ENCODE measurements around the gene CFAP47. TPM values are rescaled to one million over a fixed set of nuclear protein-coding genes. Genes with fewer than 3 reads are reported as not detected.
"Not testable (repeated sequence)": the region's sequence is repeated elsewhere in the genome, so short reads cannot be mapped to it uniquely, and the experiment has no call there.

The CFAP47 gene
- total RNA-seq, 1 experiment from 2014 or later = 1.8 TPM

DNA sequence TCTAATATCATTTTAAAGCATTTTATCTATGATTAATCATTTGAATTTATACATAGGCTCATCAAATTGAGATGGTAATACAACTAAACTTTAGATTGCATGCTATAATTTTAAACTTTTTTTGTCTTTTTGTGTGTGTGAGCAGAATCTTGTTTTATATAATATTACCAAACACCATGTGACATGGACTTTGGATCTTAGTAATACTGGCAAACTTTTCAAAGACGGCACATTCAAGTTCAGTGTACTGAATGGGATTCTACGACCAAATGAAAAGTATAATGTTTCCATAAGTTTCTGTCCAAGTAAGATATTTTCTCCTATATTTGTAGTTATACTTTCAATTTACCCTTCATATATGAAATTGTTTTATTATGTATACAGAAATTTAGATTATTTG is 116.0 kb downstream of the CFAP47 start:
- TF ChIP-seq, protein P1, sequence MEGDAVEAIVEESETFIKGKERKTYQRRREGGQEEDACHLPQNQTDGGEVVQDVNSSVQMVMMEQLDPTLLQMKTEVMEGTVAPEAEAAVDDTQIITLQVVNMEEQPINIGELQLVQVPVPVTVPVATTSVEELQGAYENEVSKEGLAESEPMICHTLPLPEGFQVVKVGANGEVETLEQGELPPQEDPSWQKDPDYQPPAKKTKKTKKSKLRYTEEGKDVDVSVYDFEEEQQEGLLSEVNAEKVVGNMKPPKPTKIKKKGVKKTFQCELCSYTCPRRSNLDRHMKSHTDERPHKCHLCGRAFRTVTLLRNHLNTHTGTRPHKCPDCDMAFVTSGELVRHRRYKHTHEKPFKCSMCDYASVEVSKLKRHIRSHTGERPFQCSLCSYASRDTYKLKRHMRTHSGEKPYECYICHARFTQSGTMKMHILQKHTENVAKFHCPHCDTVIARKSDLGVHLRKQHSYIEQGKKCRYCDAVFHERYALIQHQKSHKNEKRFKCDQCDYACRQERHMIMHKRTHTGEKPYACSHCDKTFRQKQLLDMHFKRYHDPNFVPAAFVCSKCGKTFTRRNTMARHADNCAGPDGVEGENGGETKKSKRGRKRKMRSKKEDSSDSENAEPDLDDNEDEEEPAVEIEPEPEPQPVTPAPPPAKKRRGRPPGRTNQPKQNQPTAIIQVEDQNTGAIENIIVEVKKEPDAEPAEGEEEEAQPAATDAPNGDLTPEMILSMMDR (conservative IDR thresholded peaks at IDR 0.05; ENCODE audit: low read depth, low read length) = no peak
- TF ChIP-seq EZH2 (IDR thresholded peaks at IDR 0.05; ENCODE audit: borderline replicate concordance, low read depth, low read length, poor library complexity, severe bottlenecking) = no peak
- intact Hi-C loops (cut with micrococcal nuclease; ENCODE audit: unreplicated experiment) = no loop called here
- no peaks in the 10 kb centered on the region for H3K36me3 ChIP-seq (ENCODE audit: insufficient read depth, low read length, poor library complexity, severe bottlenecking)
- DNase-seq (ENCODE audit: low spot score) = no peak
- ChIA-PET CTCF (no interaction called here), POLR2A (ENCODE audit: low non-redundant PET) (no interaction called here)
- H3K9me3 ChIP-seq (ENCODE audit: low read depth, low read length, poor library complexity, severe bottlenecking) = no peaks in the 10 kb centered on the region
- no TSS peak for BruUV-seq (replicated peaks)
- no peak overlapping the region for H3K4me3 ChIP-seq (ENCODE audit: low read depth, low read length, poor library complexity, severe bottlenecking)
- no peaks in the 10 kb centered on the region for H3K4me1 ChIP-seq (ENCODE audit: insufficient read depth, low read length, poor library complexity, severe bottlenecking)
- H3K27me3 ChIP-seq (replicated peaks; ENCODE audit: insufficient read depth, low read depth, low read length, poor library complexity) = no peaks in the 10 kb centered on the region
- H3K27ac ChIP-seq (ENCODE audit: low read depth, low read length, poor library complexity, severe bottlenecking) = no peak overlapping the region

DNA sequence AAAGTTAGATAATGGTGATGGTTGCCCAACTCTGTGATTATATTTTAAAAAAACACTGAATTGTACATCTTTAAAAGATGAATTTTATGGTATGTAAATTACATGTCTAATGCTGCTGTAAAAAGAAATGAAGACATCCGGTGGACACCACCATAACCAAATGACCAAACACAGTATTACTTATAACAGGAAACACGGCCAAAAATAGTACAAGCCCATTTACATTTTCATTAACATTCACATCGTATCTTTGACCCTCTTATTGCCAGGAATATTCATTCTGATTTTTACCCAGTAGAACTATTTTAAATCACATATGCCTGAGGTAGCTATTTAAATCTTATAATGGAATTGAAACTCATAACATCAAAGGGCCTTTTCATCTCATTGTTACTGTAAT is 143.2 kb downstream of the CFAP47 start:
- no peak overlapping the region for H3K27ac ChIP-seq (ENCODE audit: low read depth, low read length, poor library complexity, severe bottlenecking)
- ChIA-PET POLR2A (ENCODE audit: low non-redundant PET) (no interaction called here), CTCF (no interaction called here)
- no peaks in the 10 kb centered on the region for H3K27me3 ChIP-seq (replicated peaks; ENCODE audit: insufficient read depth, low read depth, low read length, poor library complexity)
- BruUV-seq (replicated peaks) = no TSS peak
- no peaks in the 10 kb centered on the region for H3K36me3 ChIP-seq (ENCODE audit: insufficient read depth, low read length, poor library complexity, severe bottlenecking)
- H3K4me1 ChIP-seq (ENCODE audit: insufficient read depth, low read length, poor library complexity, severe bottlenecking) = no peaks in the 10 kb centered on the region
- H3K9me3 ChIP-seq (ENCODE audit: low read depth, low read length, poor library complexity, severe bottlenecking) = peaks cover 5% of the 10 kb centered on the region
- no peak overlapping the region for H3K4me3 ChIP-seq (ENCODE audit: low read depth, low read length, poor library complexity, severe bottlenecking)
- intact Hi-C loops (cut with micrococcal nuclease; ENCODE audit: unreplicated experiment) = no loop called here
- TF ChIP-seq, protein P1 (conservative IDR thresholded peaks at IDR 0.05; ENCODE audit: low read depth, low read length) = no peak
- no peak for TF ChIP-seq EZH2 (IDR thresholded peaks at IDR 0.05; ENCODE audit: borderline replicate concordance, low read depth, low read length, poor library complexity, severe bottlenecking)
- DNase-seq (ENCODE audit: low spot score) = no peak

DNA sequence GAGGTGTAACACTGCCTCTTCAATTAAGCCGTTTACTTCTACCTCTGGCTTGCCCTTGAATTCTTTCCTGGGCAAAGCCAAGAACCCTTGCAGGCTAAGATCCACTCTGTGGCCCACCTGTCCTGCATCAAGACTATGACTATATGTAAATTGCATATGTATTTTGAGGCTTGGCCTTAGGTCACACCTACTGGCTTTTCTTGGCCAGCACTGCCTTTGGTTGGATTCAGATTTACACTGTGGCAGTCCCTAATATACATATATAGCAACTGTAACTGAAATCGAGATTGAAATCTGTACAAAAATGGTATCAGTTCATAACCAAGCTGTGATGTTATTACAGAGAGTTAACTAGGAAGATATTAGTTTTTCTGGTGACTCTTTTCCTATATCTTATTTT is 151.5 kb downstream of the CFAP47 start:
- no peaks in the 10 kb centered on the region for H3K27me3 ChIP-seq (replicated peaks; ENCODE audit: insufficient read depth, low read depth, low read length, poor library complexity)
- H3K4me3 ChIP-seq (ENCODE audit: low read depth, low read length, poor library complexity, severe bottlenecking) = no peak overlapping the region
- CTCF ChIA-PET = no interaction called here
- H3K36me3 ChIP-seq (ENCODE audit: insufficient read depth, low read length, poor library complexity, severe bottlenecking) = no peaks in the 10 kb centered on the region
- TF ChIP-seq, protein P1 (conservative IDR thresholded peaks at IDR 0.05; ENCODE audit: low read depth, low read length) = no peak
- no peak for TF ChIP-seq EZH2 (IDR thresholded peaks at IDR 0.05; ENCODE audit: borderline replicate concordance, low read depth, low read length, poor library complexity, severe bottlenecking)
- POLR2A ChIA-PET (ENCODE audit: low non-redundant PET) = no interaction called here
- H3K9me3 ChIP-seq (ENCODE audit: low read depth, low read length, poor library complexity, severe bottlenecking) = no peaks in the 10 kb centered on the region
- BruUV-seq (replicated peaks) = no TSS peak
- H3K4me1 ChIP-seq (ENCODE audit: insufficient read depth, low read length, poor library complexity, severe bottlenecking) = no peaks in the 10 kb centered on the region
- no peak overlapping the region for H3K27ac ChIP-seq (ENCODE audit: low read depth, low read length, poor library complexity, severe bottlenecking)
- intact Hi-C loops (cut with micrococcal nuclease; ENCODE audit: unreplicated experiment) = no loop called here
- no peak for DNase-seq (ENCODE audit: low spot score)

DNA sequence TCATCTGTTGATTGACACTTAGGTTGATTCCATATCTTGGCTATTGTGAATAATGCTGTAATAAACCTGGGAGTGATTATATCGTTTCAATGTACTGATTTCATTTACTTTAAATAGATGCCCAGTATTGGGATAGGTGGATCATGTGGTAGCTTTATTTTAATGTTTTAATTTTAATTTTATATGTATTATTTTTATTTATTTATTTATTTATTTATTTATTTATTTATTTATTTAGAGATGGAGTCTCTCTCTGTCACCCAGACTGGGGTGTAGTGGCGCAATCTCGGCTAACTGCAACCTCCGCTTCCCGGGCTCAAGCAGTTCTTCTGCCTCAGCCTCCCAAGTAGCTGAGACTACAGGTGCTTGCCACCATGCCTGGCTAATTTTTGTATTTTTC is 155.5 kb downstream of the CFAP47 start:
- H3K27me3 ChIP-seq (replicated peaks; ENCODE audit: insufficient read depth, low read depth, low read length, poor library complexity); H3K9me3 ChIP-seq (ENCODE audit: low read depth, low read length, poor library complexity, severe bottlenecking); POLR2A ChIA-PET (ENCODE audit: low non-redundant PET); CTCF ChIA-PET; H3K4me1 ChIP-seq (ENCODE audit: insufficient read depth, low read length, poor library complexity, severe bottlenecking); DNase-seq (ENCODE audit: low spot score); H3K36me3 ChIP-seq (ENCODE audit: insufficient read depth, low read length, poor library complexity, severe bottlenecking); H3K27ac ChIP-seq (ENCODE audit: low read depth, low read length, poor library complexity, severe bottlenecking); intact Hi-C loops (cut with micrococcal nuclease; ENCODE audit: unreplicated experiment); BruUV-seq (replicated peaks); H3K4me3 ChIP-seq (ENCODE audit: low read depth, low read length, poor library complexity, severe bottlenecking): not testable (repeated sequence)
